Bronchial epithelial cell (primary cell): ENCODE data around the gene TCAIM. TPM values are rescaled to one million over a fixed set of nuclear protein-coding genes. Genes with fewer than 3 reads are reported as not detected.

Experiments
- DNase-seq: peaks from one replicate; pipeline ENCODE4 v3.0.0-alpha.2; 2010; ENCODE audit warnings: low read depth
- FAIRE-seq: peaks from 2 replicates; lab custom pipeline; 2011; peaks lifted over from hg19 to GRCh38; lab: Jason Lieb, UNC
- H3K27me3 ChIP-seq: 2 replicates; pipeline ENCODE4 v1.5.1; 2011; ENCODE audit warnings: low read length; ENCODE audit not compliant: control insufficient read depth, insufficient read depth
- H3K36me3 ChIP-seq: 2 replicates; pipeline ENCODE4 v1.5.1; 2011; ENCODE audit warnings: low read length; ENCODE audit not compliant: control insufficient read depth, insufficient read depth
- H3K4me3 ChIP-seq: 2 replicates; pipeline ENCODE4 v1.5.1; 2011; ENCODE audit warnings: mild to moderate bottlenecking, low read depth, low read length, control low read depth
- total RNA-seq: library from RNA; depleted of rRNA; stranded (reverse); fragments of >200 nt; gene quantifications from 2 replicates; pipeline ENCODE4 v1.2.1, GENCODE V29; 2014
- TF ChIP-seq, protein P1 (sequence below): IDR thresholded peaks from 2 replicates; pipeline ENCODE4 v1.5.1; 2011; ENCODE audit warnings: mild to moderate bottlenecking, moderate library complexity, low read length, control low read depth, inconsistent platforms; ENCODE audit not compliant: insufficient read depth, severe bottlenecking

The TCAIM gene
- total RNA-seq, 1 donor from 2014 or later: 32.9 TPM

DNA sequence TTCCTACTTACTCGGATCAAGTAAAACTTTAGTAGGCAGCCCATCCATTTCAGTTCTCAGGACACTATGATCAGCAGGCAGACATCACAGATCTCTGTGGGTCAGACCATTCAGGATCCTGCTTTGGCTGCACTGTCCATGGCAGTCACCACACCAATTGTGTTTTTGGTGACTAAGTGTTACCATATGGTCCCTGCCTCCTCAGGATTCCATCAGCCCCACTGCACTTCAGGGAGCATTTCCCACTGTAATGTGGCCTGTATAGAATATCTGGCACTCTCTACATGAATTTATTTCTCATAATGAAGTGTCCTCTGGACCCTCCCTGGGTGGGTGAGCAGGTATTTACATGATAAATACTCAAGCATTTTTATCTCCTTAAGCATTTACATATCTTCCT is 97.6 kb downstream of the TCAIM start:
- no peaks in the 10 kb centered on the region for H3K27me3 ChIP-seq
- no peak for FAIRE-seq
- H3K4me3 ChIP-seq: no peak overlapping the region
- TF ChIP-seq, protein P1, sequence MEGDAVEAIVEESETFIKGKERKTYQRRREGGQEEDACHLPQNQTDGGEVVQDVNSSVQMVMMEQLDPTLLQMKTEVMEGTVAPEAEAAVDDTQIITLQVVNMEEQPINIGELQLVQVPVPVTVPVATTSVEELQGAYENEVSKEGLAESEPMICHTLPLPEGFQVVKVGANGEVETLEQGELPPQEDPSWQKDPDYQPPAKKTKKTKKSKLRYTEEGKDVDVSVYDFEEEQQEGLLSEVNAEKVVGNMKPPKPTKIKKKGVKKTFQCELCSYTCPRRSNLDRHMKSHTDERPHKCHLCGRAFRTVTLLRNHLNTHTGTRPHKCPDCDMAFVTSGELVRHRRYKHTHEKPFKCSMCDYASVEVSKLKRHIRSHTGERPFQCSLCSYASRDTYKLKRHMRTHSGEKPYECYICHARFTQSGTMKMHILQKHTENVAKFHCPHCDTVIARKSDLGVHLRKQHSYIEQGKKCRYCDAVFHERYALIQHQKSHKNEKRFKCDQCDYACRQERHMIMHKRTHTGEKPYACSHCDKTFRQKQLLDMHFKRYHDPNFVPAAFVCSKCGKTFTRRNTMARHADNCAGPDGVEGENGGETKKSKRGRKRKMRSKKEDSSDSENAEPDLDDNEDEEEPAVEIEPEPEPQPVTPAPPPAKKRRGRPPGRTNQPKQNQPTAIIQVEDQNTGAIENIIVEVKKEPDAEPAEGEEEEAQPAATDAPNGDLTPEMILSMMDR: no peak
- DNase-seq: no peak
- no peaks in the 10 kb centered on the region for H3K36me3 ChIP-seq

DNA sequence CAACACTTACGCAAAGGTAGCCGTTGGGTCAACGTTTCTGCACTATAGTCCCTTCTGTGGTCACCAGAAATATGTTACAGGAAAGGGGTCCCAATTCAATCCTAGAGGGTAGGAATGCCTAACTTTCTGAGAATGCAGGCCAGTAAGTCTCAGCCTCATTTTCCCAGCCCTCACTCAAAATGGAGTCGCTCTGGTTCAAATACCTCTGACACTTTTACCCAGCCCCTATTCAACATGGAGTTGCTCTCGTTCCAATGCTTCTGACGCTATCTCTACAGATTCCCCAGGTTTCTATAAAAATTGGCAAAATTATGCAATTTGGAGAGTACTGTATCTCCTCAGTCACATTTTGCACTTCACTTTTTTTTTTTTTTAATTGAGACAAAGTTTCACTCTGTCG is 99.2 kb downstream of the TCAIM start:
- FAIRE-seq: no peak
- TF ChIP-seq, protein P1: no peak
- H3K4me3 ChIP-seq: no peak overlapping the region
- DNase-seq: no peak
- peaks cover 2% of the 10 kb centered on the region for H3K36me3 ChIP-seq
- H3K27me3 ChIP-seq: no peaks in the 10 kb centered on the region

DNA sequence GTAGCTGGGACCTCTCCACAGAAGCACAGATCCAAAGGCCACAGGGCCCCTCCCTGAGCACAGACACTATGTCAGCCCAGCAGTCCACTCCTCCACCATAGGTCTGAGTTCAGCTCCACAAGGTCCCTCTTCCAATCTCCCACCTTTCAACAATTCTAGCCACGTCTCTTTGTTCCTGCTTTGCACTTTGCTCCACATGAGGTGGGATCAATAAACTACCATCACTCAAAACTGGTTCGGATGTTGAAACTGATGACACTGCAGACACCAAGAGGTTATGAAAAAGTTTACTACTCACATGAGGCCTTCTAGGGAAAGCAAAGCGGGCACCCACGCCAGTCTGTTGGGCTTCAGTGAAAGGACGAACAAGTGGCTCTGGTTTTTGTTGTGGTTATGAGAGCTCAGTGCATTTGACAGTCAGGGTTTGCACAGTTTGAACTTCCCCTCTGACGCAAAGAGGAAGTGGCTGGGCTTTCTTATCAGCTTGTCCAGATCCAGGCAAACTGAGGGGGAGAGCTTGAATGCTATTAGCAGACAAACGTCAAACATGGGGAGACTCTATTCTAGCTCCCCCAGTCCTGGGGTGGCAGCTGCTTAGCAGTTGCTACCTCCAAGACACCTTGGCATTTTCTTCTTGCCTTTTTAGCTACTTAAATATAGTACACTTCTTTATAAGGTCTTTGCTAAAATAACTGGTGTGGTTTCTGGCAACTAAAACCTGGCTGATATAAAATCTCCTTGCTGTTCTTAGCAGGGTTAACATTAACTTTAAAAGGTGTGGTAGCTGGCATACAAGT is 101.1 kb downstream of the TCAIM start:
- DNase-seq (peak; percentile 50), FAIRE-seq (no peak)
- TF ChIP-seq, protein P1: no peak
- Histone ChIP-seq H3K36me3 (peaks cover 3% of the 10 kb centered on the region), H3K4me3 (no peak overlapping the region), H3K27me3 (no peaks in the 10 kb centered on the region)

DNA sequence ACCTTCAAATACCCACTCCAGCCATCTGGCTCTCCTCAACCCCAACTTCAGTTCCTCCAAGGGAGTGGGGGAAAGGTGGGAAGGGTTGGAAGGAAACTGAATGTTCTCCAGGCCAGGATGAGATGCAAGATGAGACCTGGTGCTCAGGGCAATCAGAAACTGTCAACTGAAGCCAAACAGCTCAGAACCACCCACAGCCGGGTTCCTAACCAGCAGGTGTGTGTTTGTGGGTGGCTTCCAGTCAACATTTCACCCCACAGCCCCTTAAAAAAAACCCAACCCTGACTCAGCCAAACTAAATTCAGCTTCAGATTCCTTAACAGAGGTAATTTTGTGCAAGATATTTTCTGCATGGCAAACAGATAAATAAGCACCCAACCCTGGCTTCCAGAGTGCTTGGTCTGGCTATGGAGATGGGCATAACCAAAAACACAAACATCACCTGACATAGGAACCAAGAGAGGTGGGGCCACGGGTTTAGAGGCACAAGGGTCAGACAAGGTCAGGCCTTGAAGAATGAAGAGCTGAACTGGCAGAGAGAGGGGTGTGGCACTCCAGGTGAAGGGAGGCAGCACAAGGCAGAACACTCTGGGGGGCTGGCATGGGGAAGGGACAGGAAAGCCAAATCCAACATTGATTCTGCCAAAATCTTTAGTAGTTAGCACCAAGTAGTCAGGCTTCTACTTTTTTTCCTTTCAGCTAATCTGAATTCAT is 104.2 kb downstream of the TCAIM start:
- DNase-seq (no peak), FAIRE-seq (peak; percentile 18)
- no peak overlapping the region for H3K4me3 ChIP-seq
- no peaks in the 10 kb centered on the region for H3K27me3 ChIP-seq
- peaks cover 9% of the 10 kb centered on the region for H3K36me3 ChIP-seq
- TF ChIP-seq, protein P1: no peak

DNA sequence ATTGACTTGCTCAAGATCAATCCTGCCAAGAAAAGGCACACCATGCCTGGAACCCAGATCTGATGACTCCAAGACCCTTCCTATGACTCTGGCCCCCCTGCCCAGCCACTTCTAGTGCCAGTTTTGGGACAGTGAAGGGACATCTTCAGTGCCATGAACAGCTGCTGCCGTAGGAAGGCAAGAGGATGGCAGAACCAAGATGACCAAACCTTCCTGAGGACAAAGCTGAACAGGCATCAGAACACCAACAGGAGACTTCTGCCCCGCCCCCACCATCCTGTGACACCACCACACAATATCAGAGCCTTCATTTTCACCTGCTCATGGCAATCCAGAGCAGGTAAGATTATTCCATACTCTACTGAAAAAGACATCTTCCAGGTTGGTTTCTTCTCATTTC is 105.9 kb downstream of the TCAIM start:
- Histone ChIP-seq H3K36me3 (peaks cover 20% of the 10 kb centered on the region), H3K27me3 (no peaks in the 10 kb centered on the region), H3K4me3 (no peak overlapping the region)
- DNase-seq (no peak), FAIRE-seq (peak; percentile 70)
- TF ChIP-seq, protein P1: no peak
